Sigmoid colon (tissue), 7 donors: ENCODE measurements around the gene SLC35G1. TPM values are rescaled to one million over a fixed set of nuclear protein-coding genes. Genes with fewer than 3 reads are reported as not detected.

Experiments
- DNase-seq: peaks from one replicate; pipeline ENCODE4 v3.0.0-alpha.2; 2019
- H3K27ac ChIP-seq, 4 donors: fragments of 200-600 bp; sonication (generic); one replicate each; pipeline ENCODE4 v1.5.1; 2016 to 2019; ENCODE audit warnings: mild to moderate bottlenecking in 1 of 4
- H3K27me3 ChIP-seq, 3 donors: fragments of 200-600 bp; sonication (generic); one replicate each; pipeline ENCODE4 v1.5.1; 2019; ENCODE audit warnings: mild to moderate bottlenecking in 1 of 3
- H3K36me3 ChIP-seq, 4 donors: fragments of 200-600 bp; sonication (generic); one replicate each; pipeline ENCODE4 v1.5.1; 2016 to 2019
- H3K4me1 ChIP-seq, 4 donors: fragments of 200-600 bp; sonication (generic); one replicate each; pipeline ENCODE4 v1.5.1; 2017 to 2019
- H3K4me3 ChIP-seq, 4 donors: fragments of 200-600 bp; sonication (generic); one replicate each; pipeline ENCODE4 v1.5.1; 2017 to 2019; ENCODE audit warnings: mild to moderate bottlenecking in 2 of 4, moderate library complexity in 1 of 4
- H3K9me3 ChIP-seq, 4 donors: fragments of 200-600 bp in 3 of 4; sonication (generic) in 3 of 4; one replicate each; pipeline versions ENCODE4 v1.5.1 to v1.6.1; 2013 to 2019
- CTCF ChIP-seq, 4 experiments: fragments of 450-650 bp in 3 of 4; fragments of 200-600 bp in 1 of 4; IDR thresholded peaks; one replicate each; pipeline ENCODE4 v1.5.1; 2016 to 2019; ENCODE audit warnings: antibody characterized with exemption in 4 of 4, mild to moderate bottlenecking in 3 of 4, moderate library complexity in 2 of 4
- EP300 ChIP-seq, 4 donors: sonication (generic); formaldehyde crosslinking; IDR thresholded peaks; one replicate each; pipeline ENCODE4 v1.6.1; 2017; ENCODE audit warnings: antibody characterized with exemption in 4 of 4
- POLR2A ChIP-seq, 2 donors: fragments of 450-650 bp; IDR thresholded peaks; one replicate each; pipeline ENCODE4 v1.6.1; 2016; ENCODE audit warnings: antibody characterized with exemption in 2 of 2, mild to moderate bottlenecking in 2 of 2, moderate library complexity in 2 of 2
- POLR2AphosphoS5 ChIP-seq, 4 donors: sonication (generic); formaldehyde crosslinking; IDR thresholded peaks; one replicate each; pipeline ENCODE4 v1.6.1; 2017; ENCODE audit warnings: antibody characterized with exemption in 4 of 4
- WGBS, 2 donors: extraction: QIAGEN DNeasy Blood & Tissue Kit; methylation state at CpG; one replicate each; pipeline ENCODE4 v1.1.7; 2013; 5-methylcytosine and 5-hydroxymethylcytosine counted together
- intact Hi-C: fragments of 100-400 bp; cut with DNase I; formaldehyde crosslinking; loops from one replicate; pipeline ENCODE4 v1.15.1; 2023
- polyA plus RNA-seq, 3 donors: library from polyadenylated mRNA; stranded (reverse); fragments of 200-250 nt; gene quantifications; one replicate each; pipeline ENCODE4 v1.2.3, GENCODE V29; 2013
- total RNA-seq, 4 donors: library from RNA; depleted of rRNA; stranded (reverse); fragments of >200 nt; gene quantifications; one replicate each; pipeline ENCODE4 v1.1.0, GENCODE V29; 2016
- donor health status: healthy with polysubstance abuse.
- donor health status: Bipolar disorder and iron deficiency.
- donor health status: healthy.

SLC35G1 gene
- total and polyA plus RNA-seq, 7 donors = 2.2 to 12.6 (median 6.0) TPM

- TF ChIP-seq CTCF (IDR thresholded peaks at IDR 0.05) = no peak
- no peak for TF ChIP-seq POLR2AphosphoS5 (IDR thresholded peaks at IDR 0.05)
- TF ChIP-seq EP300 (IDR thresholded peaks at IDR 0.05) = no peak
- no peak for TF ChIP-seq POLR2A (IDR thresholded peaks at IDR 0.05)
- 30 to 35% methylated on average over 3 of the region's 3 CpGs for WGBS, 2 donors
Measured at GRCh38 chr10:93859049-93859655, 34.6 kb upstream of the SLC35G1 start.

GRCh38 chr10:93861825-93862224, 32.0 kb upstream of the SLC35G1 start:
- 84 to 92% methylated on average over 2 of the region's 2 CpGs for whole genome bisulfite sequencing, 2 donors
- Histone ChIP-seq H3K27me3 (no peaks in the 10 kb centered on the region), H3K4me1 (no peaks in the 10 kb centered on the region), H3K4me3 (no peak overlapping the region), H3K36me3 (no peaks in the 10 kb centered on the region), H3K9me3 (no peaks in the 10 kb centered on the region), H3K27ac (no peak overlapping the region)
- TF ChIP-seq POLR2AphosphoS5 (IDR thresholded peaks at IDR 0.05) (no peak), POLR2A (IDR thresholded peaks at IDR 0.05) (no peak)
- intact Hi-C loops = no loop called here
- DNase-seq = no peak

More at GRCh38 chr10:93859049-93859655, 34.6 kb upstream of the SLC35G1 start:
- no peak overlapping the region for H3K4me3 ChIP-seq
- no peaks in the 10 kb centered on the region for H3K9me3 ChIP-seq
- no peaks in the 10 kb centered on the region for H3K36me3 ChIP-seq
- intact Hi-C loops = no loop called here
- no peaks in the 10 kb centered on the region for H3K27me3 ChIP-seq
- H3K27ac ChIP-seq = no peak overlapping the region
- no peak for DNase-seq
- H3K4me1 ChIP-seq = no peaks in the 10 kb centered on the region

GRCh38 chr10:93865794-93866425, 27.9 kb upstream of the SLC35G1 start:
- intact Hi-C loops = no loop called here
- Histone ChIP-seq H3K27me3 (no peaks in the 10 kb centered on the region), H3K4me3 (no peak overlapping the region), H3K9me3 (no peaks in the 10 kb centered on the region), H3K27ac (no peak overlapping the region), H3K36me3 (no peaks in the 10 kb centered on the region), H3K4me1 (no peaks in the 10 kb centered on the region)
- TF ChIP-seq EP300 (IDR thresholded peaks at IDR 0.05) (no peak), POLR2AphosphoS5 (IDR thresholded peaks at IDR 0.05) (no peak), CTCF (IDR thresholded peaks at IDR 0.05) (no peak), POLR2A (IDR thresholded peaks at IDR 0.05) (no peak)
- 76 to 86% methylated on average over 6 of the region's 6 CpGs for WGBS, 2 donors
- DNase-seq = no peak

- WGBS, 2 donors = 42 to 57% methylated on average over 1 of the region's 1 CpG
- H3K36me3 ChIP-seq = no peaks in the 10 kb centered on the region
- no peak for TF ChIP-seq POLR2AphosphoS5 (IDR thresholded peaks at IDR 0.05)
- TF ChIP-seq CTCF (IDR thresholded peaks at IDR 0.05) = no peak
- no peak for TF ChIP-seq POLR2A (IDR thresholded peaks at IDR 0.05)
- no peak for TF ChIP-seq EP300 (IDR thresholded peaks at IDR 0.05)
- DNase-seq = no peak
- no peak overlapping the region for H3K27ac ChIP-seq
- intact Hi-C loops = no loop called here
- no peak overlapping the region for H3K4me3 ChIP-seq
- H3K9me3 ChIP-seq = no peaks in the 10 kb centered on the region
- no peaks in the 10 kb centered on the region for H3K4me1 ChIP-seq
- H3K27me3 ChIP-seq = no peaks in the 10 kb centered on the region
Measured at GRCh38 chr10:93867525-93867924, 26.3 kb upstream of the SLC35G1 start.

GRCh38 chr10:93871671-93872204, 22.0 kb upstream of the SLC35G1 start:
- intact Hi-C loops = no loop called here
- H3K36me3 ChIP-seq = no peaks in the 10 kb centered on the region
- H3K4me1 ChIP-seq = no peaks in the 10 kb centered on the region
- H3K4me3 ChIP-seq = no peak overlapping the region
- H3K9me3 ChIP-seq = no peaks in the 10 kb centered on the region
- no peak overlapping the region for H3K27ac ChIP-seq
- no peak for DNase-seq
- no peak for TF ChIP-seq EP300 (IDR thresholded peaks at IDR 0.05)
- no peak for TF ChIP-seq POLR2A (IDR thresholded peaks at IDR 0.05)
- no peak for TF ChIP-seq CTCF (IDR thresholded peaks at IDR 0.05)
- TF ChIP-seq POLR2AphosphoS5 (IDR thresholded peaks at IDR 0.05) = no peak
- no peaks in the 10 kb centered on the region for H3K27me3 ChIP-seq
- 75 to 79% methylated on average over 2 of the region's 2 CpGs for WGBS, 2 donors
